ENCODE data around the gene S100B.

The S100B gene

DNA sequence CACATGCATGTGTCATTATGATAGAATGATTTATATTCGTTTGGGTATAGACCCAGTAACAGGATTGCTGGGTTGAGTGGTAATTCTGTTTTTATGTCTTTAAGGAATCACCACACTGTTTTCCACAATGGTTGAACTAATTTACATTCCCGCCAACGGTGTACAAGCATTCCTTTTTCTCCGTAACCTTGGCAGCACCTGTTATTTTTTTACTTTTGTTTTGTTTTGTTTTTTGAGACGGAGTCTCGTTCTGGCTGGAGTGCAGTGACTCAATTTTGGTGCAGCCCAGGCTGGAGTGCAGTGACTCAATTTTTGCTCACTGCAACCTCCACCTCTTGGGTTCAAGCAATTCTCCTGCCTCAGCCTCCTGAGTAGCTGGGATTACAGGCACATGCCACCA lies 8.5 kb upstream of the S100B start:
- Histone ChIP-seq H3K27me3 (ENCODE audit: insufficient read depth, low read length, poor library complexity) (no peaks in the 10 kb centered on the region), H3K4me3 (ENCODE audit: low read depth in 1 of 2, low read length in 2 of 2) (no peak overlapping the region), H3K9me3 (ENCODE audit: insufficient read depth, low read length, severe bottlenecking) (peaks cover 4% of the 10 kb centered on the region), H2AFZ (ENCODE audit: low read depth, low read length) (no peak overlapping the region), H3K4me2 (ENCODE audit: insufficient read depth, low read length) (no peak overlapping the region), H3K4me1 (ENCODE audit: insufficient read depth, low read length) (no peaks in the 10 kb centered on the region), H3K9ac (ENCODE audit: low read depth, low read length) (no peak overlapping the region), H3K79me2 (ENCODE audit: insufficient read depth, low read length) (no peaks in the 10 kb centered on the region), H4K20me1 (ENCODE audit: insufficient read depth, low read length) (no peaks in the 10 kb centered on the region), H3K36me3 (ENCODE audit: insufficient read depth, low read length) (no peaks in the 10 kb centered on the region), H3K27ac (ENCODE audit: low read length) (no peak overlapping the region)
- ATAC-seq (ENCODE audit: insufficient read depth, low read depth) (no peak), DNase-seq (no peak)
- TF ChIP-seq EZH2 (IDR thresholded peaks at IDR 0.05; ENCODE audit: borderline replicate concordance, low read depth, low read length, severe bottlenecking), result no peak
- TF ChIP-seq, protein P1, sequence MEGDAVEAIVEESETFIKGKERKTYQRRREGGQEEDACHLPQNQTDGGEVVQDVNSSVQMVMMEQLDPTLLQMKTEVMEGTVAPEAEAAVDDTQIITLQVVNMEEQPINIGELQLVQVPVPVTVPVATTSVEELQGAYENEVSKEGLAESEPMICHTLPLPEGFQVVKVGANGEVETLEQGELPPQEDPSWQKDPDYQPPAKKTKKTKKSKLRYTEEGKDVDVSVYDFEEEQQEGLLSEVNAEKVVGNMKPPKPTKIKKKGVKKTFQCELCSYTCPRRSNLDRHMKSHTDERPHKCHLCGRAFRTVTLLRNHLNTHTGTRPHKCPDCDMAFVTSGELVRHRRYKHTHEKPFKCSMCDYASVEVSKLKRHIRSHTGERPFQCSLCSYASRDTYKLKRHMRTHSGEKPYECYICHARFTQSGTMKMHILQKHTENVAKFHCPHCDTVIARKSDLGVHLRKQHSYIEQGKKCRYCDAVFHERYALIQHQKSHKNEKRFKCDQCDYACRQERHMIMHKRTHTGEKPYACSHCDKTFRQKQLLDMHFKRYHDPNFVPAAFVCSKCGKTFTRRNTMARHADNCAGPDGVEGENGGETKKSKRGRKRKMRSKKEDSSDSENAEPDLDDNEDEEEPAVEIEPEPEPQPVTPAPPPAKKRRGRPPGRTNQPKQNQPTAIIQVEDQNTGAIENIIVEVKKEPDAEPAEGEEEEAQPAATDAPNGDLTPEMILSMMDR (IDR thresholded peaks at IDR 0.05; ENCODE audit: borderline replicate concordance, extremely low read depth, low read length, poor library complexity, severe bottlenecking), result no peak

- Histone ChIP-seq H3K4me2 (ENCODE audit: insufficient read depth, low read length) (no peak overlapping the region), H3K36me3 (ENCODE audit: insufficient read depth, low read length) (no peaks in the 10 kb centered on the region), H3K9me3 (ENCODE audit: insufficient read depth, low read length, severe bottlenecking) (peaks cover 4% of the 10 kb centered on the region), H3K9ac (ENCODE audit: low read depth, low read length) (no peak overlapping the region), H3K4me1 (ENCODE audit: insufficient read depth, low read length) (peaks cover 16% of the 10 kb centered on the region), H3K4me3 (ENCODE audit: low read depth in 1 of 2, low read length in 2 of 2) (no peak overlapping the region), H3K27me3 (ENCODE audit: insufficient read depth, low read length, poor library complexity) (no peaks in the 10 kb centered on the region), H2AFZ (ENCODE audit: low read depth, low read length) (no peak overlapping the region), H3K27ac (ENCODE audit: low read length) (no peak overlapping the region), H4K20me1 (ENCODE audit: insufficient read depth, low read length) (no peaks in the 10 kb centered on the region), H3K79me2 (ENCODE audit: insufficient read depth, low read length) (no peaks in the 10 kb centered on the region)
- no peak for ATAC-seq (ENCODE audit: insufficient read depth, low read depth)
- TF ChIP-seq EZH2 (IDR thresholded peaks at IDR 0.05; ENCODE audit: borderline replicate concordance, low read depth, low read length, severe bottlenecking), result no peak
- TF ChIP-seq, protein P1 (IDR thresholded peaks at IDR 0.05; ENCODE audit: borderline replicate concordance, extremely low read depth, low read length, poor library complexity, severe bottlenecking), result no peak
- no peak for DNase-seq
Measured at GRCh38 chr21:46610018-46610701, 5.3 kb upstream of the S100B start.

GRCh38 chr21:46608672-46609111 lies 3.8 kb upstream of the S100B start:
- Histone ChIP-seq H3K4me3 (ENCODE audit: low read depth in 1 of 2, low read length in 2 of 2) (no peak overlapping the region), H3K9me3 (ENCODE audit: insufficient read depth, low read length, severe bottlenecking) (peaks cover 4% of the 10 kb centered on the region), H3K27me3 (ENCODE audit: insufficient read depth, low read length, poor library complexity) (no peaks in the 10 kb centered on the region), H3K4me2 (ENCODE audit: insufficient read depth, low read length) (no peak overlapping the region), H3K9ac (ENCODE audit: low read depth, low read length) (no peak overlapping the region), H3K4me1 (ENCODE audit: insufficient read depth, low read length) (peaks cover 16% of the 10 kb centered on the region), H4K20me1 (ENCODE audit: insufficient read depth, low read length) (no peaks in the 10 kb centered on the region), H3K36me3 (ENCODE audit: insufficient read depth, low read length) (no peaks in the 10 kb centered on the region), H2AFZ (ENCODE audit: low read depth, low read length) (no peak overlapping the region), H3K27ac (ENCODE audit: low read length) (no peak overlapping the region), H3K79me2 (ENCODE audit: insufficient read depth, low read length) (no peaks in the 10 kb centered on the region)
- DNase-seq (no peak), ATAC-seq (ENCODE audit: insufficient read depth, low read depth) (no peak)
- no peak for TF ChIP-seq EZH2 (IDR thresholded peaks at IDR 0.05; ENCODE audit: borderline replicate concordance, low read depth, low read length, severe bottlenecking)
- TF ChIP-seq, protein P1 (IDR thresholded peaks at IDR 0.05; ENCODE audit: borderline replicate concordance, extremely low read depth, low read length, poor library complexity, severe bottlenecking), result no peak

Data from DND-41 (cell line).